DOHH2 (cell line): ENCODE results near the gene HMGCS2.

Source experiments
- H3F3A ChIP-seq: fragments of 200-600 bp; sonication (generic), shearing (Covaris generic); 2 replicates; pipeline ENCODE4 v1.6.0; 2016; ENCODE audit warnings: antibody characterized with exemption, mild to moderate bottlenecking; ENCODE audit not compliant: control insufficient read depth, insufficient read depth
- H3K27ac ChIP-seq: fragments of 200-600 bp; sonication (generic); 2 replicates; pipeline ENCODE4 v1.5.1; 2014; ENCODE audit warnings: low read depth, mild to moderate bottlenecking, low read length, moderate library complexity
- H3K27me3 ChIP-seq: fragments of 200-600 bp; sonication (generic); 2 replicates; pipeline ENCODE4 v1.6.1; 2014; ENCODE audit warnings: mild to moderate bottlenecking, low read length, mixed read lengths; ENCODE audit not compliant: control insufficient read depth
- H3K36me3 ChIP-seq: fragments of 200-600 bp; sonication (generic); 2 replicates; pipeline ENCODE4 v1.6.1; 2014; ENCODE audit warnings: mild to moderate bottlenecking, low read length, moderate library complexity, mixed read lengths; ENCODE audit not compliant: control insufficient read depth
- H3K4me1 ChIP-seq: fragments of 200-600 bp; sonication (generic); 2 replicates; pipeline ENCODE4 v1.6.1; 2014; ENCODE audit warnings: mild to moderate bottlenecking, low read length, mixed read lengths; ENCODE audit not compliant: control insufficient read depth
- H3K4me2 ChIP-seq: fragments of 200-600 bp; sonication (generic); 2 replicates; pipeline ENCODE4 v1.6.0; 2014; ENCODE audit warnings: mild to moderate bottlenecking, low read length, moderate library complexity
- H3K4me3 ChIP-seq: fragments of 200-600 bp; sonication (generic); 2 replicates; pipeline ENCODE4 v1.5.1; 2014; ENCODE audit warnings: mild to moderate bottlenecking, low read length, mixed read lengths
- H3K79me2 ChIP-seq: fragments of 200-600 bp; sonication (generic); 2 replicates; pipeline ENCODE4 v1.6.1; 2014; ENCODE audit warnings: mild to moderate bottlenecking, low read length, mixed read lengths; ENCODE audit not compliant: control insufficient read depth
- H3K9me2 ChIP-seq: fragments of 200-600 bp; sonication (generic); replicated peaks from 2 replicates; pipeline ENCODE4 v1.6.1; 2014; ENCODE audit warnings: mild to moderate bottlenecking, low read length, mixed read lengths; ENCODE audit not compliant: control insufficient read depth
- H3K9me3 ChIP-seq: fragments of 200-600 bp; sonication (generic); 2 replicates; pipeline ENCODE4 v1.6.1; 2014; ENCODE audit warnings: antibody characterized with exemption, low read length, mixed read lengths; ENCODE audit not compliant: control insufficient read depth, insufficient read depth
- H4K20me1 ChIP-seq: fragments of 200-600 bp; sonication (generic); 2 replicates; pipeline ENCODE4 v1.6.0; 2014; ENCODE audit warnings: low read depth, mild to moderate bottlenecking, antibody characterized with exemption, low read length, moderate library complexity; ENCODE audit not compliant: control insufficient read depth, insufficient read depth
- CTCF ChIP-seq: fragments of 200-600 bp; sonication (generic); IDR thresholded peaks from one replicate; pipeline ENCODE4 v1.5.1; 2014; ENCODE audit warnings: antibody characterized with exemption, mild to moderate bottlenecking, low read depth, low read length; ENCODE audit not compliant: poor library complexity, severe bottlenecking
- EZH2phosphoT487 ChIP-seq: fragments of 200-600 bp; sonication (generic); IDR thresholded peaks from 2 replicates; pipeline ENCODE4 v1.6.1; 2017; ENCODE audit warnings: borderline replicate concordance, mild to moderate bottlenecking, antibody characterized with exemption, low read length, moderate library complexity, mixed read lengths

HMGCS2 gene

GRCh38 chr1:119742202-119742601 is 26.5 kb downstream of the HMGCS2 start:
- Histone ChIP-seq H3K36me3 (peaks cover 69% of the 10 kb centered on the region), H3K9me3 (no peaks in the 10 kb centered on the region), H3K9me2 (no peaks in the 10 kb centered on the region), H3K27ac (no peak overlapping the region), H3K27me3 (no peaks in the 10 kb centered on the region), H3F3A (no peaks in the 10 kb centered on the region), H3K79me2 (no peaks in the 10 kb centered on the region), H3K4me3 (no peak overlapping the region), H3K4me1 (peaks cover 11% of the 10 kb centered on the region), H4K20me1 (no peaks in the 10 kb centered on the region), H3K4me2 (no peak overlapping the region)
- TF ChIP-seq EZH2phosphoT487 = no peak
- no peak for TF ChIP-seq CTCF

DNA sequence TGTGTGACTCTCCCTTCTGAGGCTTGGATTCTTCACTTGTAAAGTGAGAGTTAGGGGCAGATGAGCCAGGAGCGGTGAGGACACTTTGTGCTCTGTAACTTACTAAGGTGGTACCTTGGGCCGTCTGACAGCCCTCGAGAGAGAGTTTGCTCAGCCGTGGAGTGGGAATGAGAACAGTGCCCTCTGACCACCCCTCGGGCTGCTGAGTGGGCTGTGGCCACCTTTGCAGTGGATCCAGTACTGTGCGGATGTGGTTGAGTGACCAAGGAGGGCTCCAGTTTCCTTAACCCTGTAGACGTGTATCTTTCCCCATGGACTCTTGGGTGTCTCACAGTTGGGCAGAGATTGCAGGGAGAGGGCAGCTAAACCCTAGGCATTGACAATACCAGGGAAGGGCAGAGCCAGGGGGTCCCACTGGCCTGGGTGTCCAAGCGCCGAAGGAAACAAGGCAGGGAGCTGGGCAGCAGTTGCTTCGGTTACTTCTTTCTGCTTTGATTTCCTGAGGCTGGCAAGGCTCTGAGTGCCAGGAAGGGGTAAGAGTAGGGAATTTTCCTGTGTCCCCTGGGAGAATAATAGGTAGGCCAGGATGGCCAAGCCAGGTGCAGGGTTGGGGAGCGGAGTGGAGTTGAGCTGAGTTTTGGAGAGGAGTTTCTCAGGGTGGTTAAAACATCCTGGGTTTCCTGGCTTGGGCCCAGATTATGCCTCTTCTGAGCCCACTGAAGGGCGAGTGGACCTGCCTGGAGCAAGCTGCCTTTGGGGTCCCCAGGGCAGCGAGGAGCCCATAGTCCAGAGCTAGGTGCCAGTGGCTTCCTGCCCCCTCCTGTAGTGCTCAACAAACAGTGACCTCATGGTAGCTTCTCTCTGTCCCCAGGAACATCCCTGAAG is 27.6 kb downstream of the HMGCS2 start:
- no peaks in the 10 kb centered on the region for H3K9me3 ChIP-seq
- H3K27ac ChIP-seq = no peak overlapping the region
- TF ChIP-seq CTCF (no peak), EZH2phosphoT487 (no peak)
- H3F3A ChIP-seq = no peaks in the 10 kb centered on the region
- peaks cover 11% of the 10 kb centered on the region for H3K4me1 ChIP-seq
- no peak overlapping the region for H3K4me2 ChIP-seq
- no peaks in the 10 kb centered on the region for H4K20me1 ChIP-seq
- no peak overlapping the region for H3K4me3 ChIP-seq
- H3K9me2 ChIP-seq = no peaks in the 10 kb centered on the region
- H3K27me3 ChIP-seq = no peaks in the 10 kb centered on the region
- peaks cover 80% of the 10 kb centered on the region for H3K36me3 ChIP-seq
- no peaks in the 10 kb centered on the region for H3K79me2 ChIP-seq

DNA sequence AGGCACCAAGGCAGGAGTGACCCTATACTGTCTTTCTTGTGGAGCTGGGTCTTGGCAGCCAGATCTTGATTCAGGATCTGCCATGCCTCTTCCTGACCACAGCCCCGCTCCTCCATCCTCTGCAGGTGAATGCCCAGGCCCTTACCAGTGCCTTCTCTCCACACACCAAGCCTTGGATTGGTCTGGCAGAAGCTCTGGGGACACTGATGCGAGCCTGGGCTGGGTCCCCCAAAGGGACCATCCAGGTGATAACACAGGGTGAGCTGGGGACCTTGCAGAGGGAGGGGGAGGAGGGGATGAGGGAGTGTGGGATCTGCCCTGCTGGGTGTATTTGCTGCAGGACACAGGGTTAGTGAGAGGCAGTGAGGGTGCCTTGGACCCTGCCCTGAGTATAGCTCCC is 28.4 kb downstream of the HMGCS2 start:
- no peak for TF ChIP-seq CTCF
- no peak for TF ChIP-seq EZH2phosphoT487
- Histone ChIP-seq H3K4me2 (no peak overlapping the region), H4K20me1 (no peaks in the 10 kb centered on the region), H3K79me2 (no peaks in the 10 kb centered on the region), H3K4me1 (peaks cover 3% of the 10 kb centered on the region; the same call in 1 of the 2 replicates), H3K4me3 (no peak overlapping the region), H3K27ac (no peak overlapping the region), H3F3A (no peaks in the 10 kb centered on the region), H3K9me3 (no peaks in the 10 kb centered on the region), H3K27me3 (no peaks in the 10 kb centered on the region), H3K9me2 (no peaks in the 10 kb centered on the region), H3K36me3 (peaks cover 88% of the 10 kb centered on the region)
